Nephron progenitor cell (in vitro differentiated cells): ENCODE data around the gene C4orf36.

Source experiments
- DNase-seq: peaks from one replicate; pipeline ENCODE4 v3.0.0; 2021
- H3K27ac Mint-ChIP-seq: 2 replicates; pipeline ENCODE4 v1.8.0; 2021; ENCODE audit warnings: mild to moderate bottlenecking, moderate library complexity, mixed read lengths
- H3K27me3 Mint-ChIP-seq: 2 replicates; pipeline ENCODE4 v1.8.0; 2021; ENCODE audit warnings: mild to moderate bottlenecking, low read depth, mixed read lengths; ENCODE audit not compliant: poor library complexity
- H3K36me3 Mint-ChIP-seq: 2 replicates; pipeline ENCODE4 v1.8.0; 2021; ENCODE audit warnings: low read depth, mixed read lengths
- H3K4me1 Mint-ChIP-seq: 2 replicates; pipeline ENCODE4 v1.8.0; 2021; ENCODE audit warnings: mixed read lengths
- H3K4me3 Mint-ChIP-seq: 2 replicates; pipeline ENCODE4 v1.8.0; 2021; ENCODE audit warnings: mild to moderate bottlenecking, moderate library complexity, mixed read lengths
- H3K9me3 Mint-ChIP-seq: 2 replicates; pipeline ENCODE4 v1.8.0; 2021; ENCODE audit warnings: mild to moderate bottlenecking, moderate library complexity, mixed read lengths
- CTCF ChIP-seq: fragments of 200-600 bp; sonication (generic); IDR thresholded peaks from 2 replicates; pipeline ENCODE4 v1.5.0; 2021; ENCODE audit warnings: antibody characterized with exemption

The C4orf36 gene

GRCh38 chr4:86917212-86918039 is 25.2 kb upstream of the C4orf36 start:
- Mint-ChIP-seq H3K4me1 (peaks cover 2% of the 10 kb centered on the region), H3K27ac (no peak overlapping the region), H3K9me3 (no peaks in the 10 kb centered on the region), H3K36me3 (peaks cover 4% of the 10 kb centered on the region), H3K4me3 (no peak overlapping the region), H3K27me3 (peaks cover 6% of the 10 kb centered on the region)
- no peak for DNase-seq
- TF ChIP-seq CTCF = no peak

GRCh38 chr4:86916392-86916791 is 24.2 kb upstream of the C4orf36 start:
- Mint-ChIP-seq H3K9me3 (no peaks in the 10 kb centered on the region), H3K27ac (no peak overlapping the region), H3K36me3 (peaks cover 4% of the 10 kb centered on the region), H3K4me1 (no peaks in the 10 kb centered on the region), H3K4me3 (no peak overlapping the region), H3K27me3 (peaks cover 6% of the 10 kb centered on the region)
- TF ChIP-seq CTCF = no peak
- no peak for DNase-seq

- H3K27ac Mint-ChIP-seq = no peak overlapping the region
- no peak for TF ChIP-seq CTCF
- H3K4me3 Mint-ChIP-seq = no peak overlapping the region
- H3K4me1 Mint-ChIP-seq = no peaks in the 10 kb centered on the region
- no peaks in the 10 kb centered on the region for H3K9me3 Mint-ChIP-seq
- peaks cover 7% of the 10 kb centered on the region for H3K27me3 Mint-ChIP-seq
- DNase-seq = no peak
- H3K36me3 Mint-ChIP-seq = peaks cover 4% of the 10 kb centered on the region
Measured at GRCh38 chr4:86910820-86911684, 18.8 kb upstream of the C4orf36 start.

GRCh38 chr4:86910369-86910768 is 18.1 kb upstream of the C4orf36 start:
- no peaks in the 10 kb centered on the region for H3K9me3 Mint-ChIP-seq
- TF ChIP-seq CTCF = no peak
- no peaks in the 10 kb centered on the region for H3K4me1 Mint-ChIP-seq
- H3K27ac Mint-ChIP-seq = no peak overlapping the region
- H3K4me3 Mint-ChIP-seq = no peak overlapping the region
- H3K36me3 Mint-ChIP-seq = peaks cover 4% of the 10 kb centered on the region
- DNase-seq = no peak
- H3K27me3 Mint-ChIP-seq = peaks cover 7% of the 10 kb centered on the region

- H3K27ac Mint-ChIP-seq = no peak overlapping the region
- no peaks in the 10 kb centered on the region for H3K9me3 Mint-ChIP-seq
- H3K27me3 Mint-ChIP-seq = peaks cover 7% of the 10 kb centered on the region
- H3K4me1 Mint-ChIP-seq = no peaks in the 10 kb centered on the region
- H3K4me3 Mint-ChIP-seq = no peak overlapping the region
- TF ChIP-seq CTCF = no peak
- DNase-seq = no peak
- no peaks in the 10 kb centered on the region for H3K36me3 Mint-ChIP-seq
Measured at GRCh38 chr4:86909546-86910295, 17.5 kb upstream of the C4orf36 start.
